Smooth muscle cell (in vitro differentiated cells): ENCODE data around the gene LPAR6. TPM values are rescaled to one million over a fixed set of nuclear protein-coding genes. Genes with fewer than 3 reads are reported as not detected.
"Not testable (repeated sequence)": the region's sequence is repeated elsewhere in the genome, so short reads cannot be mapped to it uniquely, and the experiment has no call there.

ENCODE experiments used
- DNase-seq: peaks from one replicate; lab custom pipeline; 2025; ENCODE audit not compliant: unreplicated experiment; lab: John Stamatoyannopoulos, UW
- H2AFZ ChIP-seq: fragments of 200-600 bp; sonication (generic); 2 replicates; pipeline ENCODE4 v1.6.0; 2016; ENCODE audit warnings: antibody characterized with exemption, low read depth, mild to moderate bottlenecking
- H3F3A ChIP-seq: fragments of 200-600 bp; sonication (generic); 2 replicates; pipeline ENCODE4 v1.6.0; 2017; ENCODE audit warnings: antibody characterized with exemption, low read depth
- H3K27ac ChIP-seq: fragments of 200-600 bp; sonication (generic); 2 replicates; pipeline ENCODE4 v1.5.1; 2016; ENCODE audit warnings: low read depth, mild to moderate bottlenecking
- H3K27me3 ChIP-seq: fragments of 200-600 bp; sonication (generic); 2 replicates; pipeline ENCODE4 v1.6.1; 2016; ENCODE audit warnings: low read depth, mild to moderate bottlenecking
- H3K36me3 ChIP-seq: fragments of 200-600 bp; sonication (generic); 2 replicates; pipeline ENCODE4 v1.5.1; 2016; ENCODE audit warnings: low read depth
- H3K4me1 ChIP-seq: fragments of 200-600 bp; sonication (generic); 2 replicates; pipeline ENCODE4 v1.5.1; 2016; ENCODE audit warnings: low read depth
- H3K4me2 ChIP-seq: fragments of 200-600 bp; sonication (generic); 2 replicates; pipeline ENCODE4 v1.6.0; 2016; ENCODE audit warnings: mild to moderate bottlenecking
- H3K4me3 ChIP-seq: fragments of 200-600 bp; sonication (generic); 2 replicates; pipeline ENCODE4 v1.5.1; 2016; ENCODE audit warnings: mild to moderate bottlenecking
- H3K79me2 ChIP-seq: fragments of 200-600 bp; sonication (generic); 2 replicates; pipeline ENCODE4 v1.6.0; 2016; ENCODE audit warnings: low read depth, mild to moderate bottlenecking
- H3K9ac ChIP-seq: fragments of 200-600 bp; sonication (generic); 2 replicates; pipeline ENCODE4 v1.6.0; 2016; ENCODE audit warnings: low read depth
- H3K9me3 ChIP-seq: fragments of 200-600 bp; sonication (generic); replicated peaks from 2 replicates; pipeline ENCODE4 v1.5.1; 2016; ENCODE audit warnings: low read depth
- H4K20me1 ChIP-seq: fragments of 200-600 bp; sonication (generic); 2 replicates; pipeline ENCODE4 v1.6.0; 2016; ENCODE audit warnings: low read depth
- WGBS: methylation state at CpG from one replicate; pipeline ENCODE4 v1.1.7; 2016; ENCODE audit warnings: low lambda C conversion rate; 5-methylcytosine and 5-hydroxymethylcytosine counted together
- polyA plus RNA-seq: library from polyadenylated mRNA; unstranded; fragments of >200 nt; fragmentation: Nextera tagmentation; extraction: Ambion mirVana; gene quantifications from 2 replicates; pipeline ENCODE4 v1.2.1, GENCODE V29; 2016
- total RNA-seq: library from RNA; depleted of rRNA; stranded (reverse); fragments of >200 nt; gene quantifications from 2 replicates; pipeline ENCODE4 v1.2.3, GENCODE V29; 2014
- TF ChIP-seq, protein P1 (sequence below): fragments of 200-600 bp; sonication (generic); IDR thresholded peaks from 2 replicates; pipeline ENCODE4 v1.5.1; 2017; ENCODE audit warnings: borderline replicate concordance, mild to moderate bottlenecking, antibody characterized with exemption; ENCODE audit not compliant: insufficient read depth, poor library complexity, severe bottlenecking

LPAR6 gene
- total and polyA plus RNA-seq, 2 experiments from 2014 or later: 5.4 to 14.2 TPM

DNA sequence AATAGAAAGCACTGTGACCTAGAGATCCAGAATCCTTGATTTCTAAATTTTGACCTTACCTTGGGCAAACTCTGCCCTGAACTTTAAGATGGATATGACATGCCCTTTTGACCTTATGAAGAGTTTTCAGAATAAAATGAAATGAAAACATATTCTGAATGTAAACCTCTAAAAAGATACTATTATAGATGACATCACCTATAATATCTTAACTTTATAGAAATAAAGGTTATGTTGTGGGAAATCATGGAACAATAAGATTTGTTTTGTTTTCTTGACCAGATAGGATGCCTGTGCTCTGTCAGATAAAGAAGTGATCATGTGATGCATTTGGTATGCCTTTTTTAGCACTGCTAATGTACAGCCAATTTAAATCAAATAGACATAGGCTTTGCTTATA is 13.1 kb upstream of the LPAR6 start:
- Histone ChIP-seq H3K4me2 (no peak overlapping the region), H3K9me3 (no peaks in the 10 kb centered on the region), H3F3A (no peaks in the 10 kb centered on the region), H3K36me3 (no peaks in the 10 kb centered on the region), H4K20me1 (no peaks in the 10 kb centered on the region), H3K9ac (no peak overlapping the region), H2AFZ (no peak overlapping the region), H3K27ac (no peak overlapping the region), H3K4me3 (no peak overlapping the region), H3K79me2 (no peaks in the 10 kb centered on the region), H3K27me3 (no peaks in the 10 kb centered on the region), H3K4me1 (no peaks in the 10 kb centered on the region)
- TF ChIP-seq, protein P1, sequence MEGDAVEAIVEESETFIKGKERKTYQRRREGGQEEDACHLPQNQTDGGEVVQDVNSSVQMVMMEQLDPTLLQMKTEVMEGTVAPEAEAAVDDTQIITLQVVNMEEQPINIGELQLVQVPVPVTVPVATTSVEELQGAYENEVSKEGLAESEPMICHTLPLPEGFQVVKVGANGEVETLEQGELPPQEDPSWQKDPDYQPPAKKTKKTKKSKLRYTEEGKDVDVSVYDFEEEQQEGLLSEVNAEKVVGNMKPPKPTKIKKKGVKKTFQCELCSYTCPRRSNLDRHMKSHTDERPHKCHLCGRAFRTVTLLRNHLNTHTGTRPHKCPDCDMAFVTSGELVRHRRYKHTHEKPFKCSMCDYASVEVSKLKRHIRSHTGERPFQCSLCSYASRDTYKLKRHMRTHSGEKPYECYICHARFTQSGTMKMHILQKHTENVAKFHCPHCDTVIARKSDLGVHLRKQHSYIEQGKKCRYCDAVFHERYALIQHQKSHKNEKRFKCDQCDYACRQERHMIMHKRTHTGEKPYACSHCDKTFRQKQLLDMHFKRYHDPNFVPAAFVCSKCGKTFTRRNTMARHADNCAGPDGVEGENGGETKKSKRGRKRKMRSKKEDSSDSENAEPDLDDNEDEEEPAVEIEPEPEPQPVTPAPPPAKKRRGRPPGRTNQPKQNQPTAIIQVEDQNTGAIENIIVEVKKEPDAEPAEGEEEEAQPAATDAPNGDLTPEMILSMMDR: no peak
- no peak for DNase-seq

DNA sequence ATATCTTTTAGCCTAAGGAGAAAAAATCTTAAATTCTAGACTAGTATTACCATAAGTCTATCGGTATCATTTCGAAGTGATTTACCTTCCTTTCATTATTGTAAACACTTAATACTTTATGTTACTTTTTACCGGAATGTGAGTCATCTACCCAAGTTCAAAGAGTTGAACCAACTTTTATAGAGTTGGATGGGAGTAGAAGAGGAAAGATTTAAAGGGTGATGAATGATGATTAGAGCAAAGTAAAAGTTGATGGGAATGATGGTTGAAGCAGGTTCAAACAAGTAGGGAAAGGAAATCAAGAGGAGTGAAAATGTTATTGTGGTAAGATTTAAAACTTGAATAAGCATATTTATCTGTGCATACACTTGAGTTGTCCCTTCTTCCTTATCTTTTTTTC is 11.3 kb upstream of the LPAR6 start:
- Histone ChIP-seq H3K4me1 (no peaks in the 10 kb centered on the region), H3K36me3 (no peaks in the 10 kb centered on the region), H3F3A (no peaks in the 10 kb centered on the region), H2AFZ (no peak overlapping the region), H3K4me2 (no peak overlapping the region), H3K9me3 (no peaks in the 10 kb centered on the region), H3K4me3 (no peak overlapping the region), H3K27ac (no peak overlapping the region), H3K79me2 (no peaks in the 10 kb centered on the region), H3K9ac (no peak overlapping the region), H3K27me3 (no peaks in the 10 kb centered on the region), H4K20me1 (no peaks in the 10 kb centered on the region)
- DNase-seq: no peak
- 71% methylated on average over 3 of the region's 3 CpGs for WGBS
- TF ChIP-seq, protein P1: no peak

GRCh38 chr13:48422003-48422402 is 9.1 kb upstream of the LPAR6 start:
- not testable (repeated sequence) for H4K20me1 ChIP-seq, H3K9ac ChIP-seq, H3K27me3 ChIP-seq, H3K4me2 ChIP-seq, DNase-seq, H3K4me3 ChIP-seq, H3K36me3 ChIP-seq, H3K9me3 ChIP-seq, H3K27ac ChIP-seq, H3F3A ChIP-seq, H2AFZ ChIP-seq, H3K79me2 ChIP-seq, H3K4me1 ChIP-seq
- WGBS: 98% methylated on average over 5 of the region's 5 CpGs

DNA sequence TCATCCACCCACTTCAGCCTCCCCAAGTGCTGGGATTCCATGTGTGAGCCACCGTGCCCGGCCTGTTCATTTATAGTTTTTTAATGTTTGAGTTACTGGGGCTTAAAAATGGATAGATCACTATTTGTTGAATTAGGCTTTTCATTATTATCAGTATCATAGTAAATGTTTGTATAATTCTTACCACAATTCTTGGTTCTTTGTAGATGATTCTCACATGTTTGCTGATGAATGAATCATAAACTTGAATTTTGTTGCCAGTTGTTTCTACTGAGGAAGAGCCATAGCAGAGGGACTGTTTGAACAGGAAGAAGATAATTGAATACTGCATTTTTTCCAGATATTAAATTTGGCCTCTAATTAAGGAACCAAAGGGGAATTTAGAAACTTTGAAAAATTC is 2.6 kb upstream of the LPAR6 start:
- Histone ChIP-seq H3K4me3 (no peak overlapping the region), H3K79me2 (peaks cover 16% of the 10 kb centered on the region), H4K20me1 (no peaks in the 10 kb centered on the region), H3K9ac (no peak overlapping the region), H3K9me3 (no peaks in the 10 kb centered on the region), H3K4me1 (peaks cover 22% of the 10 kb centered on the region), H3F3A (no peaks in the 10 kb centered on the region), H3K36me3 (no peaks in the 10 kb centered on the region), H2AFZ (no peak overlapping the region), H3K27ac (no peak overlapping the region), H3K27me3 (no peaks in the 10 kb centered on the region), H3K4me2 (no peak overlapping the region)
- DNase-seq: no peak
- 100% methylated on average over 2 of the region's 2 CpGs for WGBS
- TF ChIP-seq, protein P1: no peak
